Parathyroid adenoma (tissue), 2 donors: ENCODE measurements around the gene DIO1.

Experiments used
- H2AFZ ChIP-seq: fragments of 300-600 bp; sonication (generic); one replicate; pipeline ENCODE4 v1.7.0; 2017; ENCODE audit warnings: antibody characterized with exemption, mild to moderate bottlenecking
- H3K27ac ChIP-seq: fragments of 300-600 bp; sonication (generic); one replicate; pipeline ENCODE4 v1.7.0; 2017
- H3K27me3 ChIP-seq: fragments of 300-600 bp; sonication (generic); one replicate; pipeline ENCODE4 v1.7.0; 2017; ENCODE audit warnings: low read length; ENCODE audit not compliant: control insufficient read depth, insufficient read depth
- H3K36me3 ChIP-seq: fragments of 300-600 bp; sonication (generic); one replicate; pipeline ENCODE4 v1.7.0; 2017; ENCODE audit warnings: low read length; ENCODE audit not compliant: control insufficient read depth, insufficient read depth
- H3K4me1 ChIP-seq: fragments of 300-600 bp; sonication (generic); one replicate; pipeline ENCODE4 v1.7.0; 2017; ENCODE audit warnings: control low read depth
- H3K4me2 ChIP-seq: fragments of 300-600 bp; sonication (generic); one replicate; pipeline ENCODE4 v1.7.0; 2017; ENCODE audit warnings: low read length
- H3K4me3 ChIP-seq: fragments of 300-600 bp; sonication (generic); one replicate; pipeline ENCODE4 v1.7.0; 2017; ENCODE audit warnings: low read depth, low read length
- H3K79me2 ChIP-seq: fragments of 300-600 bp; sonication (generic); one replicate; pipeline ENCODE4 v1.7.0; 2017; ENCODE audit warnings: control low read depth
- H3K9ac ChIP-seq: fragments of 300-600 bp; sonication (generic); one replicate; pipeline ENCODE4 v1.7.0; 2017; ENCODE audit warnings: mild to moderate bottlenecking
- H3K9me3 ChIP-seq: fragments of 300-600 bp; sonication (generic); one replicate; pipeline ENCODE4 v1.7.0; 2017; ENCODE audit warnings: low read length; ENCODE audit not compliant: control insufficient read depth
- CTCF ChIP-seq: fragments of 300-600 bp; sonication (generic); IDR thresholded peaks from one replicate; pipeline ENCODE4 v1.7.0; 2017; ENCODE audit warnings: antibody characterized with exemption, mild to moderate bottlenecking
- donor health status: primary hyperparathyroidism.

The DIO1 gene

GRCh38 chr1:53947172-53947907 is 53.4 kb downstream of the DIO1 start:
- Histone ChIP-seq H3K9ac (no peak overlapping the region), H3K27ac (no peak overlapping the region), H3K79me2 (no peaks in the 10 kb centered on the region), H3K27me3 (no peaks in the 10 kb centered on the region), H3K4me1 (peaks cover 5% of the 10 kb centered on the region), H3K36me3 (no peaks in the 10 kb centered on the region), H2AFZ (no peak overlapping the region), H3K4me3 (peak overlapping the region; percentile 95), H3K4me2 (peak overlapping the region; percentile 82), H3K9me3 (no peaks in the 10 kb centered on the region)
- TF ChIP-seq CTCF: no peak

- Histone ChIP-seq H3K9ac (no peak overlapping the region), H3K9me3 (no peaks in the 10 kb centered on the region), H3K4me1 (peaks cover 5% of the 10 kb centered on the region), H2AFZ (no peak overlapping the region), H3K27me3 (no peaks in the 10 kb centered on the region), H3K36me3 (no peaks in the 10 kb centered on the region), H3K79me2 (no peaks in the 10 kb centered on the region), H3K27ac (no peak overlapping the region), H3K4me3 (no peak overlapping the region), H3K4me2 (no peak overlapping the region)
- TF ChIP-seq CTCF: no peak
Measured at GRCh38 chr1:53948291-53948690, 54.3 kb downstream of the DIO1 start.

- no peaks in the 10 kb centered on the region for H3K9me3 ChIP-seq
- H2AFZ ChIP-seq: no peak overlapping the region
- H3K4me1 ChIP-seq: peaks cover 5% of the 10 kb centered on the region
- no peaks in the 10 kb centered on the region for H3K36me3 ChIP-seq
- no peak overlapping the region for H3K4me3 ChIP-seq
- H3K4me2 ChIP-seq: no peak overlapping the region
- no peak overlapping the region for H3K9ac ChIP-seq
- no peaks in the 10 kb centered on the region for H3K79me2 ChIP-seq
- peak; percentile 15 for TF ChIP-seq CTCF
- H3K27me3 ChIP-seq: no peaks in the 10 kb centered on the region
- no peak overlapping the region for H3K27ac ChIP-seq
Measured at GRCh38 chr1:53949023-53949990, 55.3 kb downstream of the DIO1 start.

GRCh38 chr1:53951697-53952096 is 57.7 kb downstream of the DIO1 start:
- Histone ChIP-seq H3K4me3 (no peak overlapping the region), H3K79me2 (no peaks in the 10 kb centered on the region), H3K9ac (no peak overlapping the region), H3K36me3 (no peaks in the 10 kb centered on the region), H3K9me3 (no peaks in the 10 kb centered on the region), H3K4me1 (peaks cover 3% of the 10 kb centered on the region), H3K4me2 (no peak overlapping the region), H3K27me3 (no peaks in the 10 kb centered on the region), H3K27ac (no peak overlapping the region), H2AFZ (no peak overlapping the region)
- no peak for TF ChIP-seq CTCF
